GM21723 (cell line): ENCODE measurements around the gene FDXACB1.

ENCODE experiments used
- ATAC-seq: cut with Tn5 transposase; IDR thresholded peaks from one replicate; pipeline ENCODE4 v1.9.1; 2021; ENCODE audit warnings: mild to moderate bottlenecking, moderate library complexity; ENCODE audit not compliant: unreplicated experiment

Gene FDXACB1

GRCh38 chr11:111845276-111846028 is 33.5 kb downstream of the FDXACB1 start:
- no peak for ATAC-seq

- ATAC-seq, result no peak
Measured at GRCh38 chr11:111843661-111844060, 35.3 kb downstream of the FDXACB1 start.

- peak; percentile 77 for ATAC-seq
Measured at GRCh38 chr11:111841370-111842053, 37.5 kb downstream of the FDXACB1 start.

- ATAC-seq, result no peak
Measured at GRCh38 chr11:111840143-111840542, 38.8 kb downstream of the FDXACB1 start.

- no peak for ATAC-seq
Measured at GRCh38 chr11:111838054-111838453, 40.9 kb downstream of the FDXACB1 start.

GRCh38 chr11:111837366-111837891 is 41.5 kb downstream of the FDXACB1 start:
- ATAC-seq, result no peak

- ATAC-seq, result peak; percentile 53
Measured at GRCh38 chr11:111836721-111837120, 42.2 kb downstream of the FDXACB1 start.

GRCh38 chr11:111836162-111836561 is 42.8 kb downstream of the FDXACB1 start:
- no peak for ATAC-seq

GRCh38 chr11:111835665-111836064 is 43.3 kb downstream of the FDXACB1 start:
- ATAC-seq, result no peak

GRCh38 chr11:111834432-111835163 is 44.4 kb downstream of the FDXACB1 start:
- no peak for ATAC-seq

- no peak for ATAC-seq
Measured at GRCh38 chr11:111833524-111833923, 45.4 kb downstream of the FDXACB1 start.

GRCh38 chr11:111829185-111829968 is 49.6 kb downstream of the FDXACB1 start:
- ATAC-seq, result peak; percentile 67

GRCh38 chr11:111826322-111826950 is 52.5 kb downstream of the FDXACB1 start:
- ATAC-seq, result no peak
